GM21737 (cell line): ENCODE data around the gene AMMECR1L.

Source experiments
- ATAC-seq: cut with Tn5 transposase; IDR thresholded peaks from one replicate; pipeline ENCODE4 v1.9.1; 2021; ENCODE audit warnings: mild to moderate bottlenecking, moderate library complexity; ENCODE audit not compliant: unreplicated experiment

Gene AMMECR1L

DNA sequence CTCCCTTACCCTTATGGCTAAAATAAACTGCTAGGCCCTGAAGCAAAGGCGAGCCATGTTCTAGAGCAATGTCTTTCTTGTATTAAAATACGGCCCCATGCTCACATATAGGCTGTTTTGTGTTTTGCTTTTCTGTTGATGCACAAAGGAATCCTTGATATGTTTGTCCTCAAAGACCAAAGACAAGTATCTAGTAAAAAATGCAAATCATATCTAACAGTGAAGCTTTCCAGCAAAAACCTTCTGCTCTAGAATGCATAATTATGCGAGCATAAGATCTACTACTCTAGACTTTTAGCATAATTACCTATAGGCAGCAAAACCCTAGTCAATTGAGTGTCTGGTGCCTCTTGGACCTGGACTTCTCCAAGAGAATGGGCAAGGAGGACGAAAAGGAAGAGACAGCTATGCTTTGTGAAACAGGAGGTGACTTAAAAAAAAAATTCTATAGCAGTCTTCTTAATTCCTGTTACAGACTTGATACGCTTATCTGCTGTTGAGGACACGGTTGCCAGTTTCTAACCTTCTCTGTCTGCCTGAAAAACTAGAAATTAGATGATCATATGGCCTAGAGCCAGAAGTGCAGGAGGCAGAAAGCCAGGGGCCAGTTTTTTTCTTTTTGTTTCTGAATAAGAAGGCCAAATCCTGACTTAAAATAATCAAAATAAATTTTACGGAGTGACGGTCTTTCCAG is 1.5 kb upstream of the AMMECR1L start:
- ATAC-seq, result no peak

DNA sequence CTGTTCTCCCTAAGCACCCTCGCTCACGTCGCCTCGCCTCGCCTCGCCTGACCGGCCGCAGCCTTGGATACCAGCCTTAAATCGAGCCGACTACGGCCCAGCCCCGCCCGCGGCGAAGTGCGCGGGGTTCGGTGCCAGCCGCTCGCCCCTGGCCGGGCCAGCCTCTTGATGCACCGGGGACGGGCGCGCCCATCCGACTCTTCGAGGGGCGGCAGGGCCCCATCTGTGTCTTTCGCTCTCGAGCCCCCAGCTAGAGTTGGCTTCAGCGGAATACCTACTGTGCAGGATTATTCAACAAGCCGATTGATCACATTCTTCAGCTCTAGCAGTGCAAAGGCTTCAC is 808 bp upstream of the AMMECR1L start:
- ATAC-seq, result peak; percentile 27

DNA sequence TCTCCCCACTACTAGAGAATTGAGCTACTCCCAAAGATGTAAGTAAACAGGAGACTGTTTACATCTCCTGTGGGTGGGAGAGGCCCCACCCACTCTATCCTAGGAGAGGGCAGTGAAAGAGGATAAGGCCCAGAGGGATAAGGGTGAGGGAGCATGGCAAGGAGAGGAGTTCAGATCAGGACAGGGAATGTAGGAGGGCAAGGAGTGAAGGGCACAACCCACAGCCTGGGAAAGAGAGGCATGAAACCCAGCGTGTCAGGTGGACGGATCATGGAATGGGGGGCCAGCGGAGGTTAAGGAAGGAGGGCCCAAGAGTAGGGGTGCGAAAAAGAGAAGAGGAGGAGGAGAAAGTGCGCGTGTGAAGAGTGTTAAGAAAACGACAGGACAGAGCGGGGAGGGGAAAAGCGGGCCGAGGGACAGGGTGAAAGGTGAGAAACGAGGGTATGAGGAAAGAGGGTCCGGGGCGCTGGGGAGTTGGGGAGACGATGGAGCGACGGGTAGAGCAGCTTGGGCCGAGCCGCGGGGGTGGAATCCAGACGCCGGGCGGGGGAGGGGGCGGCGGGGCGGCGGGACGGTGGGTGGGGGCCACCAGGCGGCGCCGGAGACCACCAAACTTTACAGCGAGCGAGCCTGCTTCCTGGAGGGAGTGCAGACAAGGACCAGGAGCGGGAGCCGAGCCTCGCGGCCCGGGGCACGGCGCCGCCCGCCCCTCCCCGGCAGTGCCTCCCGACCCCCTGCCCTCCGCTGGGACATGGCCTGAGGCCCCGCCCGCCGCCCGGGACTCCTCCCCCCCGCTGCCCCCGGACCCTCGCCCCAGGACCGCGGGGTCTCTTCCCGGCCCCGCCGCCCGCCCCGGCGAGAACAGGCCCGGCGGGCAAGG is 655 bp downstream of the AMMECR1L start:
- ATAC-seq, result peak; percentile 31

DNA sequence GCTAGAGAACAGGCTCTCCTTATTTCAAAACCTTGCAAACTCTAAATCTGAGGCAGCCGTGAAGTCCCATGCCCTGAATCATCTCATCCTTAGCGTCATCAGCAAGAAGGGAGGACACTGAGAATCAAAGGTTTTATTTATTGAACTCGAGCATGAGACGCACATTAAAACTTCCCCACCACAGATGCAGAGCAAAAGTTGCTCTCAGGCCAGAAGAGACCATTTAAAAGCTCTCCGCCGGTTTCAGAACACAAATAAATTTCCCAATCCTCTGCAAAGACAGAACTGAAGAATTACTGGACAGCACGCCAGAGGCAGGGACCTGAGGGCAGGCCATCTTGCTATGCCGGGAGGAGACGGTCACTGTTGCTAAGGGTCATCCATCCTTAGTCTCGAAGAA is 1.3 kb downstream of the AMMECR1L start:
- ATAC-seq, result no peak

DNA sequence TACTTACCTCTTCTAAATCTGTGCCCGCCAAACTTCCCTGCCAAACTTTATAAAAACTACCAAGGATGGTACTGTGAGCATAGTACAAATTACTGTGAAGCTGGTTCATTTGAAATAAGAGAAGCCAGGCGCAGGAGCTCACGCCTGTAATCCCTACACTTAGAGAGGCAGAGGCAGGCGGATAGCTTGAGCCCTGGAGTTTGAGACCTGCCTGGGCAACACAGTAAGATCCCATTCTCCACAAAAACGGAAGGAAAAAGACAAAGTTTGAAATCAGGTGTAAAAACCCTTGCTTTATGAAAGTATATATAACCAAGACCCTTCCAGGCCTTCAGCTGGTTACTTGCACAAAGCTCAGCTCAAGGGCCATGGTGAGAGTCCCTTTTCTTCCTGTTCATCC is 5.9 kb downstream of the AMMECR1L start:
- ATAC-seq, result no peak

DNA sequence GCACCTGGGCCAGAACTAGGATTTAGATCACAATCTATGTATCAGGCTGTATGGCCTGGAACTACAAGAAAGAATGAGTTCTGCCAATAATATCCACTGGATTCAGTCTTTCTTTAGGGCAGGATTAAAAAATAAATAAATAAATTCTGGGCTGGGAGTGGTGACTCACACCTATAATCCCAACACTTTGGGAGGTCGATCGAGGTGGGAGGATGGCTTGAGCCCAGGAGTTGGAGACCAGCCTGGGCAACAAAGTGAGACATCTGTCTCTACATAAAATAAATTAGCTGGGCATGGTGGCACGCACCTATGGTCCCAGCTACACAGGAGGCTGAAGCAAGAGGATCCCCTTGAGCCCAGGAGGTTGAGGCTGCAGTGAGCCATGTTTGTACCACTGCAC is 8.1 kb downstream of the AMMECR1L start:
- no peak for ATAC-seq

DNA sequence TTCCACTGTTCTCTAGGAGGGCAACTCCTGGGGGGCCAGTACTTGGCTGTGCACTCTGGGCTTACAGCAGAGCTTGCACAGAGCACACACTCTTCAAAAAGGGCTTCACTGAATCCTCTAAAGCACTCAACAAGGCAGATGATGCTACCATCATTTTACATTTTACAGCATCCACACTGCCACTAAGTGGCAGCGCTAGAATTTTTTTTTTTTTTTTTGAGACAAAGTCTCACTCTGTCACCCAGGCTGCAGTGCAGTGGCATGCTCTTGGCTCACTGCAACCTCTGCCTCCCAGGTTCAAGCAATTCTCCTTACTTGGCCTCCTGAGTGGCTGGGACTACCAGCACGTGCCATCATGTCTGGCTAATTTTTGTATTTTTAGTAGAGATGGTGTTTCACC is 8.6 kb downstream of the AMMECR1L start:
- no peak for ATAC-seq

DNA sequence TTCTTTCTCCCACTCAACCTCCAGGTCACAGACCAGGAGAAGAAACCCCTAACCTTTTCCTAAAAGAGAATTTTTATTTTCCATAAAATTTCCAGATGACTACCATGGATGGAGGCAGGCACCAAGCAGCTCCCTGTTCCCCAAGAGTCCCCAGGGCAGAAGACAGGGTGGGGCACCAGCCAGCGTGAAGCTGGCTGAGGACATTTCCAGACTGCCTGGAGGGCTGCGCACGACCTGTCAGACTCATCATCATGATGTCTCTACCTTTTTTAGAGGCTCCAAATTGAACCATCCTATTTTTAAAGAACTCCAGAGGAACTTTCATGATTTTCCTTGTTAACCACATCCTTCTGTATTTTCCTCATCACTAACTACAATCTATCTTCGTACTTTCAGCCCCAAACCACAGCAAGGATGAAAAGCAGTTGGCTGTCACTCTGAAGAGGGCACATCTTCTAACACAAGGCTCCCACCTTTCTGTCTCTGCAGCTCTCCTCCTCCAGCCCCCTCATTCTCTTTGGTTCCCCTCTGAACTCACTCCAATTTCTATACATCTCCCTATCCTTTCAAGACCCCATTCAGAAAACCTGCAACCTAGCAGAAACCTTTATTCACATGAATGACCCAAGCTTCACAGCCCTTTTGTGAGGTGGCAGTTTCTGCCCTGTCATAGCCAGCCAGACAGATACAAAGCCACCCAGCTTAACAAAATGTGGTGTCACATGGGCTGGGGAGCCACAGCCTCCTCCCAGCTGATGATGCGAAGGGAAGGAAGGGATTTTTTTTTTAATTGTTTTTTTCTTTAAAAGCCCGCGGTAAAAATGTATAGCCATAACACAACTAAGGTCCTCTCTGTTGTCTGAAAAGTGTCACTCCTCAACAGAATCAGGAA is 11.1 kb downstream of the AMMECR1L start:
- no peak for ATAC-seq

DNA sequence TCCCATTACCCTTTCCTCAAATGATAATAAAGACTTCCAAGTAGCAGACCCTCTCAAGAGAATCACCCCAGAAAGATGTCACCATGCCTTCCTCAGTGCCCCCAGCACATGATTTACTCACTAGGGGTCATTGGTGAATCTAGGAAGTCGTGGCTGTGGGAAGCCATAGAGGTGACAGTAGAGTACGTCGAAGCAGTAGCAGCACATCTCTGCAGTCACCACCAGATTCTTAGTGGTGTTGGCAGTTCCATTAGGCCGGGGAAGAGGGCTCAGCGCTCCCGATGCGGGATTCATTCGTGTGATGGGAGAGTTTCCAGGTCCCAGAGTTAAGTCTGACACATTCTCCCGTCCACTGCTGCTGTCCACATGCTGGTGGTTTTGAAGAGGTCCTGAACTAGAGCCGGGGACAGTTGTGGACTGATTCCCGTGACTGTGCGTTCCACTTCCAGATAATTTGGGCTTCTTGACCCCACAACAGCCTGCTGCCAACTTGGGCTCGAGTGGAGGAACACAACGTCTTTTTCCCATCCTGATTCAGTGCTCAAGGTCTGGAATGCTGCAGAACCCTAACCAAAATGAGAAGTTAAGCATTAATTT is 12.0 kb downstream of the AMMECR1L start:
- ATAC-seq, result no peak

DNA sequence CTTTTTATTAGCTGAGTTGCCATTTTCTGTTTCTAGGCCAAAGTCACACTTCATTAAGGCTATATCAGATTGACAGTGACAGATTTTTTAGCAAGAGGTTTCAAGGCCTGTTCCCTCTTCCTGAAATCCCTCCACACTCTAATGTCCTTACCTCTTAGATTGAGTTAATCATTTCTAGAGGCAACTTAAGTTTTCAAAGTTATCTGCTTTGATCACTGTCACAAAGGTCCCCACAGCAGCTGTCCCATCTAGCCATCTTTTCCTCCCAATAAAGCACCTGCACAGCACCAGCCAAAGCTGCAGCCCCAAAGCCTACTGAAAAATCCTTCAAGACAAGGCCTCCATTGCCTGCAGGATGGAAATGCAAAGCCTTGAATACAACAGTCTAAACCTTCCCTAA is 13.4 kb downstream of the AMMECR1L start:
- ATAC-seq, result no peak

DNA sequence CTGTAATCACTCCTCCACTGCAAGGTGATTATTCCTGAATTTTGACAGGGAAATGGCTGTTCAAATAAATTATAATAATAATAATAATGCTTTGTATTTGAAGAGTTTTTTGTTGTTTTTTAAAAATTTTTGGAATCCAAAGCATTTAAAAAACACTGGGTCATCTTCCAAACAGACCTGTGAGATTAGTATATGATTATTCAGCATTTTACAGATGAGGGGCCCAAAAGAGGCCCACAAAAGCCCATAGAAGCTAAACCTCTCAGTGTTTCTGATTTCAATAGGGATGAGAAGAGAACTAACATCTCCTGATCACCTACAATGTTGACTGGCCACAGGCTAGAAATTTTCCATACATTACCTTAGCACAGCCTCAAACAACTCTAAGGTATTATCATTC is 19.8 kb downstream of the AMMECR1L start:
- ATAC-seq, result no peak

DNA sequence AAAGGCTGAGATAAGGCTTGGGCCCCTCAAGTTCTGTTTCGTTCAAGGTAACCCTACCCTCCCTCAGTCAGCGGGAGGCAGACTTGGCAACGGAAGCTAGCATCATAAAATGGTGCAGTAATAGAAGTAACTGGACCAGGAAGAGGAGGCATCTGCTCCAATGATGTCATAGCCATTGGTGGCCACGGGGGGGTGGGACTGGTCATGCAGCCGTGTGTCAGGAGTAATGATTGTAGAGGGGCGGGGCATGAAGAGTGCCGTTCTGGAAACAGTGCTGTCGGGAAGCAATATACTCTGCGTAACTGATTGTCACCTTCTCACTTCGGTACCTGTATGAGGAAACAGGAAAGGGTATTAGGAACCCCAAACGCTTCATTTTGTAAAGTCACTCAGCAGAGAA is 20.9 kb downstream of the AMMECR1L start:
- ATAC-seq, result no peak

DNA sequence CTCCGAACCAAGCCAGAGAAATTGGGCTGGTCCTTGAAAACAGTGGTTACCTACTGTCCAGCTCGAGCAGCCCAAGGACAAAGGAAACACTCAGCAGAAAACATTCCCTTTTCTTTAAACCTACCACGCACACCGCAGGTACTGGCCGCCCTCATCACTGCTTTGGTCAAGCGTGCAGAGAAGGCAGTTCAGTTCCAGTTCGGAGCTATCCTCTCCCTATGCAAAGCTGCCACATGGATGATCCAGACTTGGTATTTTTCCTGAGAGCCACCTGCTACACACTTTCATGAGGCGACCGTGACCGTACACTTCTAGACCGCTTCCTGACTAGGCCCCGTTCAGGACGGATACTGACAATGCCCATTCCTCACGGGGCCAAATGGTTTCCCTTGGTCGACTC is 23.5 kb downstream of the AMMECR1L start:
- ATAC-seq, result no peak

DNA sequence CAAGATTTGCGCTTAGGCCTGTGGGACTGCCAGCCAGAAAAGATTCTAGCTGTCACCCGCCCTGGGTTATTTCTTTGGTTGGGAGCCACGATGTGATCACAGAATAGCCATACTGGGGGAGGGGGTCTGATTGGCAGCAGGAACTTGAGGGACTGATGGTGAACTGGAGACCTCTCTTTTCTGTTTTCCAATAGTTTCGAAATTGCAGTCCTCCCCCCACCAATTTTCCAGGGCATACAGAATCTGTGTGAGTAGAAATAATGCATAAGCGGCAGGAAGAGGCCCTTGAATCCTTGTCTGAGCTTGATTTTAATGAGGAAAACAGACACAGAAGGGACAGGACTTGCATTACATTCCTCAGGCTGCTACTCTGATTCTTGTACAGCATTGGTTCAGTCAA is 25.6 kb downstream of the AMMECR1L start:
- ATAC-seq, result no peak

DNA sequence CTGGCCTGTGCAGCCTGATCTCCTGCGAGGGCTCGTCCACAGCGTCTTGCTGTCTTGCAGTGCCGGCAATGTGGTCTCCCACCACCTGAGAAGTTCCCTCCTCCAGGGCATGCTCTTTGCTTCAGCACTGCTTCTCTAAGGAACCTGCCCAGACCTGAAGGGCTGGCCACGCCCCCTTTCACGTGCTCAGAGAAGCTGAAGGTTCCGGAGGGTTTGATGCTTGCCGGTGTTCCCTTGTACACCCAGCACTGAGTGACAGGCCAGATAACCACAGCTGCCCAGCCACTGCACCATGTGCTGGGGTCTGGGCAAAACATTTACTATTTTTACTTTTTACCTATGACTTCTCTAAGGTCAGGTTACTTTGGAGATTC is 26.1 kb downstream of the AMMECR1L start:
- no peak for ATAC-seq

DNA sequence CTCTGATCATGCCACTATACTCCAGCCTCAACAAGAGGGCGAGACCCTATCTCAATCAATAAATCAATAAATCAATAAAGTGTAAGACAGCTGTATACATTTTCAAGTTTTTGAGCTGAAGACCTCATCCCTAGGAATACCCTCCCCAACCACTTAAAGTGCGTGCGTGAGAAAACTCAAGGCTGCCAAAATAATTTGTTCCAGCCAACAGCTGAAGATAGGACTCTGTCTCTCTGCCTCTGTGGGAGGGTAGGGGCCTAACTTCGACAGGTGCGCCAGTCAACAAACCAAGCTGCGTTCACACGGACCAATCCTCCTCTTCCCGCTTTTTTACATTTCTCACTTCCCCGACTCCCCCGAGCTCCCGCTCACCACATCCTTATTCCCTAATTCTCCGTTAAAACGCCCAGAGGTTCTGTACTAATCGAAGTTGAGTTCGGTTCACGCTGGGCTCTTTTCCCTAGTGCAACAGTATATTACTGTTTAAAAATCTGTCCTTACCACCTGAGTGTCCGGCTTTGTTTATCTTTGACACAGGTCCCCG is 28.4 kb downstream of the AMMECR1L start:
- ATAC-seq, result no peak

DNA sequence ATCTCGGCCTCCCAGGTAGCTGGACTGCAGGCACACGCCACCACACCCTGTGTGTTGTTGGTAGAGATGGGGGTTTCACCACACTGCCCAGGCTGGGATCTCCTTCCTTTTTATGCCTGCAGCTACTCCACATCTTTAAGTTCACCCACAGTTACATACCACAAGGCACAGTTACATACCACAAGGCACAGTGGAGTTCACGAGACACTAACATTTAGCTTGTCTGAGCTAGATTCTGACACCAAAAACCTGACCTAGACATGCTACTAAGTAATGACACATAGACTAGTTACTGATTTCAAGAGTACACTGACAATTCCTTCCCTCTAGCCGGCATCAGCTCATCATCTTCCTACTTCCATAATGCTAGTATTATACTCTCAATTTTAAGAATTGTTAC is 32.1 kb downstream of the AMMECR1L start:
- no peak for ATAC-seq

DNA sequence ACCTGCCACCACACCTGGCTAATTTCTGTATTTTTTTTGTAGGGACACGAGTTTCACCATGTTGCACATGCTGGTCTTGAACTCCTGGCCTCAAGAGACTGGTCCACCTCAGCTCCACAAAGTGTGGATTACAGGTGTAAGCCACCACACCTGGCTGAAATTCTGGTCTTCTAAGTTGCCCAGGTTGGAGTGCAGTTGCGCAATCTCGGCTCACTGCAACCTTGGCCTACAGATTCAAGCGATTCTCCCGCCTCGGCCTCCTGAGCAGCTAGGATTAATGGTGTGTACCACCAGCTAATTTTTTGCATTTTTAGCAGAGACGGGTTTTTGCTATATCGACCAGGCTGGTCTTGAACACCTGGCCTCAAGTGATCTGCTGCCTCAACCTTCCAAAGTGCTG is 33.4 kb downstream of the AMMECR1L start:
- ATAC-seq, result no peak

DNA sequence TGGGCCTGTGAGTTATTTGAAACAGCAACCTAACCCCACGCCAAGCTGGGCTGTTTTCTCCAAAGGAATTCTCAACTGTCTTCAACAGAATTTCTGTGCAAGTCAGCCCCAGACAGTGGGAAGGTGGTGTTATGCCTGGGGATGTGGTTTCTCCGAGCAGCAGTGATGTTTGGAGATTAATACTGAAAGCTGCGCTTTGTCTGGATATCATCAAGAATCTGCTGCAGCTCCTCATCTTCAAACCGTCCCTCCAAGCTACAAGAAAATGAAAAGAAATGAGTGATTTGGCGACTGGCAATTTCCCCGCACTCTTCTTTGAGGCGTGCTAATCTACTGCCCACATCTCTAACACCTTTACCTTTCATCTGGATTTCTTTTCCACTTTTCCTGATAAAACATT is 37.8 kb downstream of the AMMECR1L start:
- no peak for ATAC-seq

DNA sequence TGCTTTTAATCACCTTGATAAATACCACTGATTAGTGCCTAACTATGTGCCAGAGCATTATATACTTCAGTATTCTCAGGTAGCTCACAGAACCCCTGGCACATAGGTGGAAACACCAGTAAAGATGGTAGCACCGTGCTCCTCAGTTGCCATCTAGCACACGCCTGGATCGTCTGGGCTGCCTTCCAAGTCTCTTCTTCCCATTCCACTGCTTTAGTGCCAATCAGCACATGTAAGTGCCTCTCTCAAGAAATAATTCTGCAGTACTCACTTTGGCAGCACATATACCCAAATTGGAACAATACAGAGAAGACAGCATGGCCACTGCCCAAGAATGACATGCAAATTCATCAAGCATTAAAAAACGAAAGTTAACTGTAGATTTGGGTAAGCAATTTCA is 40.8 kb downstream of the AMMECR1L start:
- ATAC-seq, result no peak

DNA sequence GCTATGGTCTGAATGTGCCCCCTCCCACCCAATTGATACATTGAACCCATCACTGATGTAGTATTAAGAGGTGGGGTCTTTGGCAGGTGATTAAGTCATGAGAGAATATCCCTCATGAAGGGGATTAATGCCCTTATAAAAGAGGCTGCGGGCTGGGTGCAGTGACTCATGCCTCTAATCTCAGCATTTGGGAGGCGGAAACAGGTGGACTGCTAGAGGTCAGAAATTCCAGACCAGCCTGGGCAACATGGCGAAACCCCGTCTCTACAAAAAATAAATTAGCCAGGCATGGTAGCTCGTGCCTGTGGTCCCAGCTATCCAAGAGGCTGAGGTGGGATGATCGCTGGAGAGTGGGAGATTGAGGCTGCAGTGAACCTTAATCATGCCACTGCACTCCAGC is 42.1 kb downstream of the AMMECR1L start:
- ATAC-seq, result no peak
